Mesodermal cell (in vitro differentiated cells): ENCODE data around the gene JAG2.

Experiments used
- H3K27ac ChIP-seq: 2 replicates; pipeline ENCODE4 v1.7.0; 2013; ENCODE audit warnings: mild to moderate bottlenecking, low read depth, low read length, moderate library complexity; ENCODE audit not compliant: severe bottlenecking
- H3K36me3 ChIP-seq: 2 replicates; pipeline ENCODE4 v1.7.1; 2013; ENCODE audit warnings: mild to moderate bottlenecking, low read length, moderate library complexity; ENCODE audit not compliant: control insufficient read depth, insufficient read depth
- H3K4me1 ChIP-seq: one replicate; pipeline ENCODE4 v1.7.1; 2013; ENCODE audit warnings: mild to moderate bottlenecking, low read length; ENCODE audit not compliant: insufficient read depth, control insufficient read depth, poor library complexity, severe bottlenecking
- H3K4me3 ChIP-seq: 2 replicates; pipeline ENCODE4 v1.7.0; 2013; ENCODE audit warnings: low read length, control low read depth, mild to moderate bottlenecking; ENCODE audit not compliant: insufficient read depth, poor library complexity, severe bottlenecking; ENCODE audit errors: extremely low read depth
- H3K9me3 ChIP-seq: 2 replicates; pipeline ENCODE4 v1.7.1; 2013; ENCODE audit warnings: mild to moderate bottlenecking, low read length, moderate library complexity; ENCODE audit not compliant: control insufficient read depth
- WGBS, 2 experiments: methylation state at CpG; one replicate each; pipeline ENCODE4 v1.1.5; 2013; ENCODE audit warnings: missing lambda C conversion rate in 2 of 2; ENCODE audit not compliant: insufficient coverage in 2 of 2; 5-methylcytosine and 5-hydroxymethylcytosine counted together

The JAG2 gene

DNA sequence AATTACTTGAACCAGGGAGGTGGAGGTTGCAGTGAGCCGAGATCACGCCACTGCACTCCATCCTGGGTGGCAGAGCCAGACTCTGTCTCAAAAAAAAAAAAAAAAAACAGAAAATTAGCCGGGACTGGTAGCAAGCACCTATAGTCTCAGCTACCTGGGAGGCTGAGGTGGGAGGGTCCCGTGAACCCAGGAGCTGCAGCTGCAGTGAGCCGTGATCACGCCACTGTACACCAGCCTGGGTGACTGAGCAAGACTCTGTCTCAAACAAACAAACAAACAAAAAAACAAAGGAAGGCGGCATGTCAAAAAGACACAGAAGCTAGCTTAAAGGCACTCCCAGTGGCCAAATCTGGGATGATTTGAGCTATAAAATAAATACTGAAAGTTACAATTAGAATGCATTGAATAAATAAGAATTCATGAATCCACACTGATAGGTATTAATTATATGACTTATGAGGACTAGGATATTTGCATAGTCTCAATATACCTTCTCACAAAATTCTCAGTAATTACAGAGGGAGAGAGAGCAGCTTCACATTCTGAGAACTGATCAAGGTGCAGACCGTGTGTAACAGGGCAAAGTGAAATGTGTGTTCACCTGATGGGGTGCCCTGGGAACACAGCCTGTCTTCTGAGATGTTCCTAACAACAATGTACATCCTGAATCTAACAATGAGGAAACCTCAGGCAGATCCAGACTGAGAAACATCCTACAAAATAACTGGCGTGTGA lies 60.6 kb downstream of the JAG2 start:
- 84 to 88% methylated on average over 1 to 5 of the region's 9 CpGs for WGBS, 2 experiments
- Histone ChIP-seq H3K36me3 (no peaks in the 10 kb centered on the region), H3K9me3 (no peaks in the 10 kb centered on the region), H3K4me3 (no peak overlapping the region), H3K27ac (peak overlapping the region; percentile 72), H3K4me1 (no peaks in the 10 kb centered on the region)

DNA sequence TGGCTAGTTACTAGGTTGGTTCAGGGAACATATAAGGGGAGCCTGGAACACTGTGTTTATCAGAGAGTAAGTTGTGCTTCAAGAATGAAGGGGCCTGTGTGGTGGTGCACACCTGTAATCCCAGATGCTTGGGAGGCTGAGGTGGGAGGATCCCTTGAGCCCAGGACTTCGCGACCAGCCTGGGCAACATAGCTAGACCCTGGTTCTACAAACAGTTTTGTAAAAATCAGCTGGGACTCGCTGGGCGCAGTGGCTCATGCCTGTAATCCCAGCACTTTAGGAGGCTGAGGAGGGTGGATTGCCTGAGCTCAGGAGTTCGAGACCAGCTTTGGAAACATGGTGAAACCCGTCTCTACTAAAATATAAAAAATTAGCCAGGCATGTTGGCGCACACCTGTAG lies 61.2 kb downstream of the JAG2 start:
- WGBS, 2 experiments = 89 to 96% methylated on average over 7 of the region's 7 CpGs
- H3K4me1 ChIP-seq = no peaks in the 10 kb centered on the region
- no peaks in the 10 kb centered on the region for H3K9me3 ChIP-seq
- no peaks in the 10 kb centered on the region for H3K36me3 ChIP-seq
- no peak overlapping the region for H3K27ac ChIP-seq
- no peak overlapping the region for H3K4me3 ChIP-seq

GRCh38 chr14:105105158-105105557 lies 63.4 kb downstream of the JAG2 start:
- WGBS, 2 experiments = 81 to 90% methylated on average over 2 to 3 of the region's 7 CpGs

GRCh38 chr14:105102893-105103292 lies 65.7 kb downstream of the JAG2 start:
- no peak overlapping the region for H3K4me3 ChIP-seq
- no peak overlapping the region for H3K27ac ChIP-seq
- no peaks in the 10 kb centered on the region for H3K4me1 ChIP-seq
- no peaks in the 10 kb centered on the region for H3K36me3 ChIP-seq
- H3K9me3 ChIP-seq = no peaks in the 10 kb centered on the region
- 85 to 100% methylated on average over 3 of the region's 3 CpGs for WGBS, 2 experiments

More at GRCh38 chr14:105105158-105105557, 63.4 kb downstream of the JAG2 start:
- no peaks in the 10 kb centered on the region for H3K4me1 ChIP-seq
- H3K4me3 ChIP-seq = no peak overlapping the region
- no peaks in the 10 kb centered on the region for H3K9me3 ChIP-seq
- H3K27ac ChIP-seq = no peak overlapping the region
- no peaks in the 10 kb centered on the region for H3K36me3 ChIP-seq

DNA sequence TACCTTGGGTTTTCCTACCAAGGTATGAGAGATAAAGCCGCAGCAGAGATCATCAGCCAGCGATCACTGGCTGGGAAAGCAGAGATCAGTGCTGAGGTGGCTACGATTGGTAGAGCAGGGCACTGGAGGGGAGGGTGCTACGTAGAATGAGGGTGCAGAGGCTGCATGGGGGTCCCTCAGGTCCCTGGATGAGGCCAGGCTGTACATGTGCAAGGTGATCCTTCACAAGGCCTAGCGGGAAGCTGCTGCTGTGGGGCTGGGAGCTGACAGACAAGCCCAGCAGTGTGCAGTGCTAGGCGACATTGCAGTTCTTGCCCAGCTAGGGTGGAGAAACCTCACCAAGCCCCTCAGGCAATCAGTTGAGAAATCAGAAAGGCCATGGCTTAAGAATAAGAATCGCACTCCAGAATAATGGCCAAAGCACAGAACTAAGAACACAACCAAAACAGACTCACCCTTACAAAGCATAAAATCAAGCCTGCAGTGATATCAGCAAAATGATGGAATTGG lies 66.2 kb downstream of the JAG2 start:
- Histone ChIP-seq H3K9me3 (no peaks in the 10 kb centered on the region), H3K27ac (no peak overlapping the region), H3K4me3 (no peak overlapping the region), H3K4me1 (no peaks in the 10 kb centered on the region), H3K36me3 (no peaks in the 10 kb centered on the region)
- 91 to 98% methylated on average over 7 of the region's 7 CpGs for WGBS, 2 experiments

GRCh38 chr14:105100910-105101309 lies 67.7 kb downstream of the JAG2 start:
- Histone ChIP-seq H3K9me3 (no peaks in the 10 kb centered on the region), H3K27ac (no peak overlapping the region), H3K36me3 (no peaks in the 10 kb centered on the region), H3K4me3 (no peak overlapping the region), H3K4me1 (no peaks in the 10 kb centered on the region)
- 90 to 92% methylated on average over 2 to 3 of the region's 4 CpGs for WGBS, 2 experiments

DNA sequence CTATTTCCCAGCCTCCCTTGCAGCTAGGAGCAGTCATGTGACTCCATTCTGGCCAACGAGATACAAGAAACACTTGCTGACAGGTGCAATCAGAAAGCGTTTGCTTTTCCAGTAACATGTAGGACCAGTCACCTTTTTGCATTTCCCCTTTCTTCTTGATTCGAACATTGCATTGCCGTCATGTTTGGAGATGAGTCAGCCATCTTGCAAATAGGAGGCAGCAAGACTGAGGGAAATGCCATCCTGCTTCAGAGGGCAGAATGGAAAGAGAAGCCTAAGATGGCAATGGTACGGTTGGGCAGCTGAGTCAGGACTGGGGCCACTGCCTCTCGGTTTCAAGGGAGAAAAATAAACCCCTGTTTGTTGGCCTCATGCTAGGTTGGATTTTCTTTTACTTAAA lies 68.8 kb downstream of the JAG2 start:
- H3K4me1 ChIP-seq = no peaks in the 10 kb centered on the region

GRCh38 chr14:105098316-105098715 lies 70.3 kb downstream of the JAG2 start:
- H3K27ac ChIP-seq = no peak overlapping the region
- WGBS, 2 experiments = 96 to 97% methylated on average over 5 to 6 of the region's 8 CpGs
- no peak overlapping the region for H3K4me3 ChIP-seq
- no peaks in the 10 kb centered on the region for H3K36me3 ChIP-seq
- H3K9me3 ChIP-seq = no peaks in the 10 kb centered on the region
- H3K4me1 ChIP-seq = peaks cover 5% of the 10 kb centered on the region

More for the DNA sequence above, 68.8 kb downstream of the JAG2 start:
- 76 to 95% methylated on average over 3 to 6 of the region's 6 CpGs for WGBS, 2 experiments
- no peaks in the 10 kb centered on the region for H3K9me3 ChIP-seq
- no peak overlapping the region for H3K4me3 ChIP-seq
- H3K27ac ChIP-seq = no peak overlapping the region
- no peaks in the 10 kb centered on the region for H3K36me3 ChIP-seq

- H3K27ac ChIP-seq = no peak overlapping the region
- H3K4me3 ChIP-seq = no peak overlapping the region
- no peaks in the 10 kb centered on the region for H3K9me3 ChIP-seq
- 74 to 90% methylated on average over 4 to 7 of the region's 7 CpGs for WGBS, 2 experiments
- H3K36me3 ChIP-seq = no peaks in the 10 kb centered on the region
- H3K4me1 ChIP-seq = peaks cover 5% of the 10 kb centered on the region
These were observed 70.8 kb downstream of the JAG2 start for GRCh38 chr14:105097794-105098127.

DNA sequence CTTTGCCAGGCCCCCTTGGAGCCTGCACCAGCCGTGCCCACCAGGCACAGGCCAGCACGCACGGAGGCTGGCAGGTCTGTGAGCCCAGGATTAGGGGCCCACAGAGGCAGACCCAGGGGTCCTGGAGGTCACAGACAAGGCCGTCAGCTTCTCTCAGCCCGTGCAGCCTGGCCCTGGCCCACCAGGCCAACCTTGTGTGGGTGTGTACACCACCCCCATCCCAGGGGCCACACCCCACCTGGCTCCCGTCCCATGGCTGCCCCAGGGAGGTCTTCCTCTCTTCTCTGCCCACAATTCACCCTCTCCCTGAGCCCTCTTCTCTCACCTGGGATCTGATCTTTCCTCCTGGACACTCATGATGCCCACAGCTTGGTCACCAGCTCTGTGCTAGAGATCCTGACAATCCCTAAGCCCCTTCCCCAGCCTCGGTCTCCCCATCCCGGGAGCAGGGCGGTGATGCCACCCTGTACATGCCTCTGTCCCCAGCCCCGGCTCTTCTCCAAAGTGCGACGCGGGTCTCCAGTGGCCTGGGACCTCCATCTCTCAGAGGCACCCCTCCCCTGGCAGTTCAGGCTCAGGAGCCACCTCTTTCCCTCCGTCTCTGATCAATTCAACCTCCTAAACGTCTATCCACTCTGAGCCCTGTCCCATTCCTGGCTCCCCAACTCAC lies 72.2 kb downstream of the JAG2 start:
- no peak overlapping the region for H3K27ac ChIP-seq
- H3K9me3 ChIP-seq = no peaks in the 10 kb centered on the region
- H3K4me1 ChIP-seq = peaks cover 14% of the 10 kb centered on the region
- no peak overlapping the region for H3K4me3 ChIP-seq
- 82 to 87% methylated on average over 10 to 15 of the region's 15 CpGs for WGBS, 2 experiments
- H3K36me3 ChIP-seq = no peaks in the 10 kb centered on the region

GRCh38 chr14:105095236-105095805 lies 73.3 kb downstream of the JAG2 start:
- 96 to 99% methylated on average over 7 of the region's 7 CpGs for WGBS, 2 experiments

More at GRCh38 chr14:105095236-105095805, 73.3 kb downstream of the JAG2 start:
- H3K27ac ChIP-seq = no peak overlapping the region
- no peaks in the 10 kb centered on the region for H3K9me3 ChIP-seq
- H3K36me3 ChIP-seq = no peaks in the 10 kb centered on the region
- H3K4me3 ChIP-seq = no peak overlapping the region
- peaks cover 14% of the 10 kb centered on the region for H3K4me1 ChIP-seq
